ENCODE results near the gene RTRAF.

DNA sequence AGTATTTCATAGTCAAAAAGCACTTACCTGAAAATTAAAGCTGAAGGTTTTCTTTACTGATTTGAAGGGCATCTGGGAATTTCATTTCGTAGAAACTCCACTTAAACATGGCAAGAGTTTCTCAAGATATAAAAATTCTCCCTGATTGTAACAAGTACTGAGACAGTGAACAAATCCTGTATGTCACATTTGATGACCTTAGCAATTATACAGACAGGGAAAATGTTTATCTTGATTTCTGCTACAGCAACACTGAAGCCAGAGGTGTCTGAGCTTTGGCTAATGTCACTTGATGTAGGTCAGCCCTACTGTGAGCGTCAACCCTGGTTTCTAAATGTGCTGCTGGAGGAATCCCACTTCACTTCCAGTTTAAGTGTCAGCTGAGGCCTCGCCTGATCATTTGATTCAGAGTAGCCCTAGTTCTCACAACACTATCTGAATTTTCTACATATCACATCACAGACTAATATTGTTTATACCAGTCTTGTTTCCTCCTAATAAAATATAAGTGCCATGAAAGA, 20.9 kb downstream of the RTRAF start:
- no peak for TF ChIP-seq EZH2 (IDR thresholded peaks at IDR 0.05)
- TF ChIP-seq, protein P1, sequence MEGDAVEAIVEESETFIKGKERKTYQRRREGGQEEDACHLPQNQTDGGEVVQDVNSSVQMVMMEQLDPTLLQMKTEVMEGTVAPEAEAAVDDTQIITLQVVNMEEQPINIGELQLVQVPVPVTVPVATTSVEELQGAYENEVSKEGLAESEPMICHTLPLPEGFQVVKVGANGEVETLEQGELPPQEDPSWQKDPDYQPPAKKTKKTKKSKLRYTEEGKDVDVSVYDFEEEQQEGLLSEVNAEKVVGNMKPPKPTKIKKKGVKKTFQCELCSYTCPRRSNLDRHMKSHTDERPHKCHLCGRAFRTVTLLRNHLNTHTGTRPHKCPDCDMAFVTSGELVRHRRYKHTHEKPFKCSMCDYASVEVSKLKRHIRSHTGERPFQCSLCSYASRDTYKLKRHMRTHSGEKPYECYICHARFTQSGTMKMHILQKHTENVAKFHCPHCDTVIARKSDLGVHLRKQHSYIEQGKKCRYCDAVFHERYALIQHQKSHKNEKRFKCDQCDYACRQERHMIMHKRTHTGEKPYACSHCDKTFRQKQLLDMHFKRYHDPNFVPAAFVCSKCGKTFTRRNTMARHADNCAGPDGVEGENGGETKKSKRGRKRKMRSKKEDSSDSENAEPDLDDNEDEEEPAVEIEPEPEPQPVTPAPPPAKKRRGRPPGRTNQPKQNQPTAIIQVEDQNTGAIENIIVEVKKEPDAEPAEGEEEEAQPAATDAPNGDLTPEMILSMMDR (IDR thresholded peaks at IDR 0.05 in 2 of 3, conservative IDR thresholded peaks at IDR 0.05 in 1 of 3; ENCODE audit: borderline replicate concordance in 1 of 3, insufficient read depth in 1 of 3, low read depth in 2 of 3, low read length in 2 of 3): no peak
- TF ChIP-seq POLR2AphosphoS5 (IDR thresholded peaks at IDR 0.05; ENCODE audit: low read depth, low read length): no peak
- no peak for TF ChIP-seq JUND (IDR thresholded peaks at IDR 0.05)
- TF ChIP-seq TCF7L2 (IDR thresholded peaks at IDR 0.05; ENCODE audit: borderline replicate concordance, extremely low read depth, insufficient read depth, insufficient read length): no peak
- TF ChIP-seq CEBPB (IDR thresholded peaks at IDR 0.05; ENCODE audit: low read depth): no peak
- TF ChIP-seq EZH2phosphoT487 (IDR thresholded peaks at IDR 0.05; ENCODE audit: borderline replicate concordance): no peak
- no peak for TF ChIP-seq RAD21 (IDR thresholded peaks at IDR 0.05; ENCODE audit: low read depth)
- TF ChIP-seq, protein P2, sequence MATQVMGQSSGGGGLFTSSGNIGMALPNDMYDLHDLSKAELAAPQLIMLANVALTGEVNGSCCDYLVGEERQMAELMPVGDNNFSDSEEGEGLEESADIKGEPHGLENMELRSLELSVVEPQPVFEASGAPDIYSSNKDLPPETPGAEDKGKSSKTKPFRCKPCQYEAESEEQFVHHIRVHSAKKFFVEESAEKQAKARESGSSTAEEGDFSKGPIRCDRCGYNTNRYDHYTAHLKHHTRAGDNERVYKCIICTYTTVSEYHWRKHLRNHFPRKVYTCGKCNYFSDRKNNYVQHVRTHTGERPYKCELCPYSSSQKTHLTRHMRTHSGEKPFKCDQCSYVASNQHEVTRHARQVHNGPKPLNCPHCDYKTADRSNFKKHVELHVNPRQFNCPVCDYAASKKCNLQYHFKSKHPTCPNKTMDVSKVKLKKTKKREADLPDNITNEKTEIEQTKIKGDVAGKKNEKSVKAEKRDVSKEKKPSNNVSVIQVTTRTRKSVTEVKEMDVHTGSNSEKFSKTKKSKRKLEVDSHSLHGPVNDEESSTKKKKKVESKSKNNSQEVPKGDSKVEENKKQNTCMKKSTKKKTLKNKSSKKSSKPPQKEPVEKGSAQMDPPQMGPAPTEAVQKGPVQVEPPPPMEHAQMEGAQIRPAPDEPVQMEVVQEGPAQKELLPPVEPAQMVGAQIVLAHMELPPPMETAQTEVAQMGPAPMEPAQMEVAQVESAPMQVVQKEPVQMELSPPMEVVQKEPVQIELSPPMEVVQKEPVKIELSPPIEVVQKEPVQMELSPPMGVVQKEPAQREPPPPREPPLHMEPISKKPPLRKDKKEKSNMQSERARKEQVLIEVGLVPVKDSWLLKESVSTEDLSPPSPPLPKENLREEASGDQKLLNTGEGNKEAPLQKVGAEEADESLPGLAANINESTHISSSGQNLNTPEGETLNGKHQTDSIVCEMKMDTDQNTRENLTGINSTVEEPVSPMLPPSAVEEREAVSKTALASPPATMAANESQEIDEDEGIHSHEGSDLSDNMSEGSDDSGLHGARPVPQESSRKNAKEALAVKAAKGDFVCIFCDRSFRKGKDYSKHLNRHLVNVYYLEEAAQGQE (IDR thresholded peaks at IDR 0.05; ENCODE audit: low read depth): no peak
- TF ChIP-seq, protein P3, sequence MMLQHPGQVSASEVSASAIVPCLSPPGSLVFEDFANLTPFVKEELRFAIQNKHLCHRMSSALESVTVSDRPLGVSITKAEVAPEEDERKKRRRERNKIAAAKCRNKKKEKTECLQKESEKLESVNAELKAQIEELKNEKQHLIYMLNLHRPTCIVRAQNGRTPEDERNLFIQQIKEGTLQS (IDR thresholded peaks at IDR 0.05): no peak
- no peak for TF ChIP-seq POLR2A (IDR thresholded peaks at IDR 0.05; ENCODE audit: borderline replicate concordance, extremely low read depth, insufficient read depth, insufficient read length)

Data from HCT116 (cell line).